ENCODE results near the gene NHSL1.

NHSL1 gene

DNA sequence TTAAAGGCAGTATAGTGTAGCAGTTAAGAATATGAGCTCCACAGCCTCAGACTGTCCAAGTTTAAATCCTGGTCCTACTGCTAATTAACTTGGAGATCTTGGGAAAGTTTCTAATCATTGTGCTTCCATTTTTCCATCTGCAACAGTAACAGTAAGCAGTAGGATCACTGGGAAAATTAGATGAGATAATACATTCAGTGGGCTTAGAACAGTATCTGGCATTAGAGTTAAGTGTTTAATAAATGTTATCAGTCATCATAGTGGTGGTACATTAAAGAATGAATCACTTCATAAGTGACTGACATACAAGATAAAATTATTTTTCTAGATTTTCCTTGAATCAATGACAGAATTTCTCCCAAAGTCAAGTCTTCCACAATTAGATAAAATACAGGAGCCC is 5.0 kb downstream of the NHSL1 start:
- no peak for DNase-seq

DNA sequence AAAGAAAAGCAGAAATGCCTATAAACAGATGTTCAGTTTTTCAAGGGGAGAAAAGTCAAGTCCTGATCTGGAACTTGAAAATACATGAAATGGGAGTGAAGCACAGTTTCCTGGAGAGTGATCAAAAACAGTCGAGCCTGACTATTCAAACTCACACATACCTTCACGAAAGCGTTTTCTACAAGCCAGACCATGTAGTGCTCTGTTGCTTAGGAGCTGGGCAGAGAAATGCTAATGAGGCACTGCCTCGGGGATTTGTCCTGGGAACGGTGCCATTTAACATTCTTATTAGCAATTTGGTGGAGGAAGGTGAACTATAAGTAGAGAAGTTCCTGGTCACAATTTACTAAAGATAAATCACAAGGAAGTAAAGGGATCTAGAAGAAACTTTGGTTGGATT is 5.9 kb downstream of the NHSL1 start:
- peak; percentile 36 for DNase-seq

DNA sequence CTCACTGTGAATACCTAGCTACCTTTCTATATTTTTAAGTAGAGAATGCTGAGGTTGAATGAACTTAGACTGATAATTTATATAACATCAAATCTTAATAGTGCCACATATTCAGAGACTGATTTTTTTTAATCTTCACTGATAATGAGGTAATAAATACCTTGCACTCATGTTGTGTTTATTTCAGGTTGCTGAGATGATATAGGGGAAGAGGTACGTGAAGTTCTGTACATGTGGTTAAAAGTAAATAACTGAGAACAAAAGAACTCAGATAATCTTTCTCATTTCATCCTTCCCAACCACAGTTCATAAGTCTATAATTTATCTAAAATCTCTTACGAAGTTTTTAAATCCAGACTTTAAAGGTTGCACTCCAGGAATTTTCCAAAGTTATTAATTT is 6.4 kb downstream of the NHSL1 start:
- DNase-seq = no peak

DNA sequence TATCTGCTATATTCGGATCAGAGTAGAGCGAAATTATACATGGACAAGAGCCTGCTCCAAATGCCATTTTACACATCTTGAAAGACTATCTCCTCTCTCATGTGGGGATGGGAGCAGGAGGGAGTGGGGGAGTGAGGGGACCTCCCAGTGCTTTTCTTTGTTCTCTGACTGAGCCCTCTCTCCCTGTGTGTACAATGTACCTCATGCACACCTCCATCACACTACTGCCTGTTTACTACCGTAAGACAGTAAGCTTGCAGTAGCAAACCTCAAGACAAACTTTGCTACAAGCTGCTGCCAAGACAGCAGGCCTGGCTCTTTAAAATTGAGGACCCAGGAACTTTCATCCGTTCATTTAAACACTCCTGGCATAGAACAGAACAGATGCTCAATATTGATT is 7.2 kb downstream of the NHSL1 start:
- no peak for DNase-seq

DNA sequence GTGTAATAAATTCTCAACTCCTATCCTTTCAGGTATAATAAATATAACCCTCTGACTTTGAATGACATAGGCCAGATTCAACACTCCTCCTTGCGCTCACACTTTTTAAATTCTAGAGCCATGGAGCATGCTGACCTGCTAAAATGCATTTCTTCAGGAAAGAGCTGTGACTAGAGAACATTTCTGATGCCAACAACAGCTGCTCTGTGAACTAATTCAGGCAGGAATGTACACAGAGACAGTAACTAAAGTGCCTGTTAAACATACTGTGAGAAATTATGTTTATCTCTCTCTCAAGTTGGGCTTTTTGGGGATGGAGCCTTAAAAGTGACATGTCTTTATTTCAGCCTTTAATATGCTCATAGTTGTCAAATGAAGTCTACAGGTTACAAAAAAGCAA is 8.3 kb downstream of the NHSL1 start:
- no peak for DNase-seq

GRCh38 chr6:138489846-138490245 is 9.4 kb downstream of the NHSL1 start:
- no peak for DNase-seq

GRCh38 chr6:138487102-138487604 is 12.1 kb downstream of the NHSL1 start:
- DNase-seq = no peak

DNA sequence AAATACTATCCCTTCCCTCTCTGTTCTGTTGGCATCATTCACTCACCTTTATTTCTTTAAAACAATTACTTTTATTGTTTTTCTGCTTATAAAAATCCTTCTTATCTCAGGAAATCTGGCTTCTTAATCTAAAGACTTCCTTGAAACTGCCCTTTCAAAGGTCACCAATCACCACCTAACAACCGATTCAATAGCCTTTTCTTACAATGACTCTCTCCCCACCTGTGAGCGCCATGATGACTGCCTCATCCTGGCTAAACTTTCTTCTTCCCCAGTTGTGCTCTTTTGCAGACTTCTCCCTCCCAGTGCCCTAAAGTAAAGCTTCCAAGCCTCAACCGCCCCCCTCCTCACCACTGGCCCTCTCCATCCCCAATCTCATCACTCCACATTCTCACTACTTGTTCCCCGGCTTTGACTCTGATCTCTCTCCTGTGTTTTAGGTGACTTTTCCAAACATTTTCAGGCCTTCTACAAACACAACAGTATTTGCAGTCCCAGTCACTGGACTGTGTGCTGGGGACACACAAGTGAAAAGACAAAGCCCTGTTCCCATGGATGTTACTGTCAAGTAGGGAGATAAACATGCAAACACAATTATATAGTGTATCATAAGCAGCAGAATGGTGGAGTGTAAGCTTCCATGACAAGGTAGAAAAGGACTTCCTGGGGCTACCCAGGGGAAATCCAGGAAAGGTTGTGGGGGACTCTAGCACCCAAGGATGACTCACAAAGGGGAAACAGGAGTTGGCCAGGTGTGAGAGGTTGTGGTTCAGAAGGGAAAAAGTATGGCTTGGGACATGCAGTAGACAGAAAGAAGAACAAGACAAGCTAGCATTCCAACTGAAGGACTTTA is 12.8 kb downstream of the NHSL1 start:
- no peak for DNase-seq

- no peak for DNase-seq
These were observed 13.6 kb downstream of the NHSL1 start for GRCh38 chr6:138485586-138486248.

DNA sequence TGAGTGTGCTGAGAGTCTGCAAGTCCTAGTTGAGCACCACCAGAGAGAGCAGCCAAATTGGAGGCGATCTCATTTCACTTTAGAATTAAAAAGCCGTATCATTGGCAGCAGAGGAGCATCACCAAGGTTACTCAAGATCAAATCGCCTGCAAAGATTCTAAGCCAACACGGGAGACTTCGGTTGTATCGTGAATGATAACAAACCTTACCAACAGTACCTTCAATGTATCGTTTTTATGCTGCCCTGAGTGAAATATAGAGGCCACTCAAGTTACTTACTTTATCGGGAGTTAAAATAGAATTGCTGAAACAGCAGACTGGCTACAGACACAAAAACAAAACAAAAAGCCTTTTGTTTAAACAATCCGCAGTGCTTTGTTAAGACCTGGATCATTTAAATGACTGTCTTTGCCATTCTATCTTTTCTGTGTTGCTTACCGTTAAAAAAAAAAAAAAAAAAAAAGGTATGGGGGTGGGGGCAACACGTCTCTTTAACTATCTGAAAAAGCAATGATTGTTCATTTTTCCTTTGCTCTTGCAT is 14.2 kb downstream of the NHSL1 start:
- peak; percentile 78 for DNase-seq

GRCh38 chr6:138484018-138484731 is 15.1 kb downstream of the NHSL1 start:
- no peak for DNase-seq

- no peak for DNase-seq
These were observed 16.5 kb downstream of the NHSL1 start for GRCh38 chr6:138482816-138483215.

DNA sequence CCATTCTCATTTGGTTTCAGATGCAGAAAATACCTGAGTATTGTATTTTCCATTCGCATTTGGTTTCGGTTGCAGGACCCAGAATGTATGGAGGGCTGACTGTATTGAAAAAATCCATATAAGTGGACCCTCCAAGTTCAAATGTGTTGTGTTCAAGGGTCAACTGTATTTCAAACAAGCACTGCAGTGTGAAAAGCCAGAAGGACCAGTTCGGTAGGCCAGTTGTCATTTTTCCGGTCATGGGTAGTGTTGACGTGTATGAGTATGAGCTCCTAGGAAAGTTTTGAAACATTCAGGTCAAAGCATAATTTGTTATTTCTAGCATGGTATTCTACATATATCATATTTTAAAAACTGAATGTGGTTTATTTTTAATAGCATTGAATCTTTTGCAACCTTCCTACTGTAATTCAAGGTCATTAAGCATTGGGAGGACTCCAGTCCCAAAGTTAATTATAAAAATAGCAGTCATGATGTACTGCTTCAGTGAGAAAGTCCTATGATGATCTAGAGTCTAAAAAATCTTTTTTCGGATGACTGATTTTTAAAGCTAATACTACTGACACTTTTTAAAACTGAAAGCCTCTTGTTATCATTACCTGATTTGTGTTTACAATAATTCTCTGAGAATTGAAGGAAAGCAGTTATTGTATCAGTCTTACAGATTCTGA is 18.9 kb downstream of the NHSL1 start:
- DNase-seq = no peak

- DNase-seq = no peak
These were observed 21.3 kb downstream of the NHSL1 start for GRCh38 chr6:138477913-138478539.

DNA sequence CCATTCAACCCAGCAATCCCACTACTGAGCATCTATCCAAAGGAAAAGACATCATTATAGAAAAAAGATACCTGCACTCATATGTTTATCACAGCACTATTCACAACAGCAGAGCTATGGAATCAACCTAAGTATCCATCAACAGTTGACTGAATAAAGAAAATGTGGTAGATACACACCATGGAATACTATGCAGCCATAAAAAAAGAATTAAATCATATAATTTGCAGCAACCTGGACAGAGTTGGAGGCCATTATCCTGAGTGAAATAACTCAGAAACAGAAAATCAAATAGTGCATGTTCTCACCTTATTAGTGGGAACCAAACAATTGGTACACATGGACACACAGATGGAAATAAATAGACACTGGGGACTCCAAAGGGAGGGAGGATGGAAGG is 23.2 kb downstream of the NHSL1 start:
- DNase-seq = no peak

GRCh38 chr6:138473144-138473543 is 26.1 kb downstream of the NHSL1 start:
- DNase-seq = no peak

DNA sequence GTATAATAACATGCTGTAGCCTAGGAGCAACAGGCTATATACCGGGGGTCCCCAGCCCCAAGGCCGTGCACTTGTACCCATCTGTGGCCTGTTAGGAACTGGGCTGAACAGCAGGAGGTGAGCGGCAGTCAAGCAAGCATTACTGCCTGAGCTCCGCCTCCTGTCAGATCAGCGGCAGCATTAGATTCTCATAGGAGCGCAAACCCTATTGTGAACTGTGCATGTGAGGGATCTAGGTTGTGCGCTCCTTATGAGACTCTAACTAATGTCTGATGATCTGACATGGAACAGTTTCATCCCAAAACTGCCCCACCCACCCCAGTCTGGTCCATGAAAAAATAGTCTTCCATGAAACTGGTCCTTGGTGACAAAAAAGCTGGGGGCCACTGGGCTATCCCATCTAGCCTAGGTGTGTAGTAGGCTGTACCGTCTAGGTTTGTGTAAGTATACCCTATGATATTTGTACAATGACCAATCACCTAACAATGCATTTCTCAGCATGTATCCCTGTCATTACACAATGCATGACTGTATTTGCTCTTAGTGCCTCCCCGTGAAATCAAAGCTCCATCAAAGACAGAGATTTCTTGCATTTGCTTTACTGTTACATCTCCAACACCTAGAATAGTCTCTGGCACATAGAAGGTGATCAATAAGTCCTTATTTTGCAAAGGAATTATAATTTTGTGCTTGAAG is 30.8 kb downstream of the NHSL1 start:
- no peak for DNase-seq

- no peak for DNase-seq
These were observed 31.4 kb downstream of the NHSL1 start for GRCh38 chr6:138467901-138468300.

DNA sequence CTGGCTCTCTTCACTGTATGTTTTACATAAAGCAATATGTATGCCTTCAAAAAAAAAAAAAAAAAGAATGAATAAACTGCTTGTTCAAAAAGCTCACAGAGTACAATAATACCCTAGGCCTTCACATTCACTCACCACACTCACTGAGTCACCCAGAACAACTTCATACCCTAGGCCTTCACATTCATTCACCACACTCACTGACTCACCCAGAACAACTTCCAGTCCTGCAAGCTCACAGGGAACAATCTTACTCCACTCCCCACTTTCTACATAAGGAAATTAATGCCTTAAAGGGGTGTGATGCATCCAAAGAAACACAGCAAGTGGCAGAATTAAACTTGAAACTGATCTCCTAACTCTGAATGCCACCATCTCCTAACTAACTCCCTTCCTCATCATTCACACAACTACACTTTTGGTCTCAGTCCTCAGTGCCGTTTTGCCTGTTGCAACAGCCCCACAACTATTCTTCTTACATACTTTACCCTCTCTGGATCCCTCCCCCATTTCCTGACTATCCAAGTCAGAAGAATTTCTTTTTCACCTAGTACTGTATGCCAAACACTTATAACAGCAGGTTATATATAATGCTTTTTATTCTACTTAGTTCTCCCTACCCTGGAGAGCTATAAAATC is 34.2 kb downstream of the NHSL1 start:
- no peak for DNase-seq

GRCh38 chr6:138464085-138464484 is 35.2 kb downstream of the NHSL1 start:
- DNase-seq = no peak

DNA sequence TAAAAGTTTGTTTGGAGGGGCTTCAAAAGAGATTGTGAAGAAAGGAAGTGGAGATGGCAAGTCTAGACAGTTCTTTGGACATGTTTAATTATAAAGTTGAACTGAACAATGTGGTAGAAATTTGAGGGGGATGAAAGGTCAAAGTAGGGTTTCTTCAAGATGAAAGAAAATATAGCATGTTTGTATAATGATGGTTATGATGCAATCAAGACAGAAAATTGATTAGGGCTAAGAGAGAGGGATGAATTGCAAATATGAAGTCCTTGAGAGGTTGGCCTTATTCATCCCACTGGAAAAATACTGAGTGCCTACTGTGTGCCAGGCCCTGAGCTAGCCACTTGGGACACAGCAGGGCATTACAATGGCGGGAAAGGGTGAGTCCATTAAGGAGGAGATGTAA is 37.6 kb downstream of the NHSL1 start:
- no peak for DNase-seq
